Fibroblast of mammary gland (primary cell): ENCODE measurements around the gene PTPRN2.
"Not testable (repeated sequence)": the region's sequence is repeated elsewhere in the genome, so short reads cannot be mapped to it uniquely, and the experiment has no call there.

Experiments
- DNase-seq: peaks from one replicate; pipeline ENCODE4 v3.0.0-alpha.2; 2010; ENCODE audit warnings: low read depth
- H3K4me3 ChIP-seq: 2 replicates; pipeline ENCODE4 v1.5.1; 2011; ENCODE audit warnings: low read depth, mild to moderate bottlenecking, low read length, moderate library complexity; ENCODE audit not compliant: control insufficient read depth
- TF ChIP-seq, protein P1 (sequence below): conservative IDR thresholded peaks from 2 replicates; pipeline ENCODE4 v1.5.1; 2011; ENCODE audit warnings: low read depth, low read length, inconsistent platforms; ENCODE audit not compliant: control insufficient read depth, insufficient read depth

PTPRN2 gene

DNA sequence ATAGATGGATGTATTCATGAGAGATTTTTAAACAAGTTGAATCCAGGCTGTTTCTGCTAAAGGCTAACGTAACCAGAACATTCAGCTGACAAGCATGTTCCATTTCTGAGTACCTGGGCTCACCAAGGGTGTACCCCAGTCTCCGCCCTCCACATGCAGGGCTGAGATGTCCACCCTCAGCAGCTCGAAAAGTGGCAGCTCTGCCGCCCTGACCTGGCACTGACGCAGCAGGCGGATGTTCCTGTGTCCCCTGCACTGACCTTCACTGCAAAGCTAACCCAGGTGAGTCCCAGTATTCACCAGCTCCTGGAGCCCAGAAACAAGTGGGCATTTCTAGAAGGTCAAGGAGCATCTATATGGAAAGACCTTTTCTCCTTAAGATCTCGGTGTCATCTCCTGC is 437.4 kb downstream of the PTPRN2 start:
- TF ChIP-seq, protein P1, sequence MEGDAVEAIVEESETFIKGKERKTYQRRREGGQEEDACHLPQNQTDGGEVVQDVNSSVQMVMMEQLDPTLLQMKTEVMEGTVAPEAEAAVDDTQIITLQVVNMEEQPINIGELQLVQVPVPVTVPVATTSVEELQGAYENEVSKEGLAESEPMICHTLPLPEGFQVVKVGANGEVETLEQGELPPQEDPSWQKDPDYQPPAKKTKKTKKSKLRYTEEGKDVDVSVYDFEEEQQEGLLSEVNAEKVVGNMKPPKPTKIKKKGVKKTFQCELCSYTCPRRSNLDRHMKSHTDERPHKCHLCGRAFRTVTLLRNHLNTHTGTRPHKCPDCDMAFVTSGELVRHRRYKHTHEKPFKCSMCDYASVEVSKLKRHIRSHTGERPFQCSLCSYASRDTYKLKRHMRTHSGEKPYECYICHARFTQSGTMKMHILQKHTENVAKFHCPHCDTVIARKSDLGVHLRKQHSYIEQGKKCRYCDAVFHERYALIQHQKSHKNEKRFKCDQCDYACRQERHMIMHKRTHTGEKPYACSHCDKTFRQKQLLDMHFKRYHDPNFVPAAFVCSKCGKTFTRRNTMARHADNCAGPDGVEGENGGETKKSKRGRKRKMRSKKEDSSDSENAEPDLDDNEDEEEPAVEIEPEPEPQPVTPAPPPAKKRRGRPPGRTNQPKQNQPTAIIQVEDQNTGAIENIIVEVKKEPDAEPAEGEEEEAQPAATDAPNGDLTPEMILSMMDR = no peak
- no peak for DNase-seq
- H3K4me3 ChIP-seq = no peak overlapping the region

DNA sequence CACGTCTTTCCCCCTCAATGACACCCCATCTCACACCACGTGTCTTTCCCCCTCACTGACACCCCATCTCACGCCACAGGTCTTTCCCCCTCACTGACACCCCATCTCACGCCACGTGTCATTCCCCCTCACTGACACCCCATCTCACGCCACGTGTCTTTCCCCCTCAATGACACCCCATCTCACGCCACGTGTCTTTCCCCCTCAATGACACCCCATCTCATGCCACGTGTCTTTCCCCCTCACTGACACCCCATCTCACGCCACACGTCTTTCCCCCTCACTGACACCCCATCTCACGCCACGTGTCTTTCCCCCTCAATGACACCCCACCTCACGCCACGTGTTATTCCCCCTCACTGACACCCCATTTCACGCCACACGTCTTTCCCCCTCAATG is 440.2 kb downstream of the PTPRN2 start:
- not testable (repeated sequence) for H3K4me3 ChIP-seq
- peak; percentile 4 for DNase-seq

DNA sequence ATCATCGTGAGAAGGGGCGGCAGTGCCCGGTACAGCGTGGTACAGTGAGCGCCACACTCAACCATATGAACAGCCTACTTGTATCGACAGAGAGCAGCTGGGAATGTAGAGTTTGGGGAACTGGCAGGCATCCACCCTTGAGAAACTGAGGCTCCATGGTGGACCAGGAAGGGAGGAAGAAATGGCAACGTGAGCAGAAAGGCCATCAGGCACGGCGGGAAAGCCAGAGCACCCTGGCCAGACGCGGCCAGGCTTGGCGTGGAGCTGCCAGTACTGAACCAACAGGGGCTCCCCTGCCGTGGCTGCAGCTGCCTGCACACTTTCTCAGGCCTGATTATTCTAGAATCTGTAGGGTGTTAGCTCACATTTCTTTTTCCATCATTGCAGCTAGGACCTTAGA is 442.3 kb downstream of the PTPRN2 start:
- TF ChIP-seq, protein P1 = no peak
- H3K4me3 ChIP-seq = no peak overlapping the region
- no peak for DNase-seq

DNA sequence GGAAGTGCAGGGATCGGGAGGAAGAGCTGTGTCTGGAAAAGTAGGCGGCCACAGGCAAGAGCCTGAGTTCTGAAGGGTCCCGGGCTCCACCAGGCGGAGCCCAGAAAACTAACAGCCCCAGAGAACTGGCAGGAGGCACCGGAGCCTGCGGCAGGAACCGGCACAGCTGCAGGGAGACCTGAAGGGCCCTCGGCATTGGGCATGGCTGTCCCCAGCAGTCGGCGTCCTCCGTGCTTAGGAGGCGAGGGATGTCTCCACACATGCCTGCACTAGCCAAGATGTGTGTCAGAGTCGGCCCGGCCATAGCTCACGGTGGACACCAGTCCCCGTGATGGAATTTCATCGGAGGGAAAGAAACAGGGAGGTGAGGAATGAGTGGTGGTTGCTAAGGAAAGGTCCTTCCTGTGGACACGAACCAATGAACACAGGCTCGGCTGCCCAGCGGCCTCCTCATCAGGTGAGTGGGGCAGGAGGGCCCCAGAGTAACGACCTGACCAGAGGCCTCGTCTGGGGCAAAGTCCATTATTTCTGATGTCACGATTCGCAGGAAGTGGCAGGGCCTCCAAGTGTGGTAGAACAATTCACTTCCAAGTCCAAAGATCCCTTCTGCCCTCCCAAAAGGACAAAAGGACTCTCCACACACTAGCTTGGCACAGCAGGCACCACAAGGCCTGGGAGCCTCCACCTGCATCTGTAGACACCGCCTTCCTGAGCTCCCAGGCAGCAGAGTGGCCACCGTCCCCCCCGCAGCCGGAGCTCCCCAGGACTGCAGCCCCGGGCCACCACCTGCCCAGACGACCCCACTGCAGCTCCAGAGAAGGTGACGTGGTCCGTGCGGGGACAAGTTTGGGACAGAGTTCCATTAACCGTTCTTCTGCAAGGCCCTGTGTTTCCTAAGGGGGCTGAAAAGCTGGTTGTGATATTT is 444.2 kb downstream of the PTPRN2 start:
- TF ChIP-seq, protein P1 = no peak
- DNase-seq = no peak
- no peak overlapping the region for H3K4me3 ChIP-seq

DNA sequence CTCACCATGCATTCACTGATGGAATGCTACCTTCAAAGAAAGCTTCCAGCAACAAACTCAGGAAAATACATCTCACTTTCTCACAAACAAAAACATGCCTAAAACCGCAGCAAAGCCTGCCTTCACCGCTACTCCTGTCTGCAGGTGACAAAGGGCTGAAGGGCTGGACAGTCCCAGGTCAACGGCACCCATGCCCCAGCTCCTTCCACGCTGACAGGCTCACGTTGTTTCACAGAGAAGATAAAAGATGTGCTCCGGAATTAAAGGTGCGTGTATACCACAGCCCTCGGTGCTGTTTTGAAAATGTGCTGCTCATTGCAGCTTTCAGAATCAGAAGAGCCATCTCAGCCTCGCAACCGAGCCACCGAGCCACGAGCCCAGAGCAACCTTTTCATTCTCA is 445.0 kb downstream of the PTPRN2 start:
- H3K4me3 ChIP-seq = no peak overlapping the region
- DNase-seq = no peak
- TF ChIP-seq, protein P1 = no peak

DNA sequence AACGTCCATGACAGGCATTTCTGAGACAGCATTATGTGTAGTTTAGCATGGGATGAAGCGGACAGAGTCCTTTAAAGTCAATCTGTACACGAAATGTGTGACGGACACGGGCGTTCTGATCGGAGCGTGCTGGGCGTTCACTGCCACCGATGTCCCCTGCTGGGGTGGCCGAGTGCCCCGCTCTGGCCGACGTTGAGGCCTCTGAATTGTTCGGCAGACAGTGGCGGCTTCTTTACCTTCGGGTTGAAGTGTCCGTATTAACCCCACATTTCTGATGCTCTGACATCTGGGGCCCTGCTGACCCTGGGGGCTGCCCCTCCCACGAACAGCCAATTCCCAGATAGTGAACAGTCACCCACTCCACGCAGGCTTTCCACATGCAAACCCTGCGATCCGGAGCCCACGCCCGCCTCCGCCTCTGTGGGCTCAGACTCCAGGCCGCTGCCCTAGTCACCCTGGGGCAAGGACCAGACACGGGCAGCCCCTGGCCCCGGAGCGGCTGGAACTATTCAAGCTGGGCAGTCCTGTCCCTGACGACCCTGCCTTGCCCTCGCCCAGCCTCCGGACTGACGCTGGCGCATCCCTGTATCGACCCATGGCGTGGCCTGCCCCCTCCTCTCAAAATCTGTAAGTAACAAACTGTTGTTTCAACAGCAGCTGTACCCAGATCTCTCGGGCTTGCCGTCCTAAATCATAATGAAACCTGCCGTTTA is 445.7 kb downstream of the PTPRN2 start:
- TF ChIP-seq, protein P1 = no peak
- no peak for DNase-seq
- H3K4me3 ChIP-seq = no peak overlapping the region

DNA sequence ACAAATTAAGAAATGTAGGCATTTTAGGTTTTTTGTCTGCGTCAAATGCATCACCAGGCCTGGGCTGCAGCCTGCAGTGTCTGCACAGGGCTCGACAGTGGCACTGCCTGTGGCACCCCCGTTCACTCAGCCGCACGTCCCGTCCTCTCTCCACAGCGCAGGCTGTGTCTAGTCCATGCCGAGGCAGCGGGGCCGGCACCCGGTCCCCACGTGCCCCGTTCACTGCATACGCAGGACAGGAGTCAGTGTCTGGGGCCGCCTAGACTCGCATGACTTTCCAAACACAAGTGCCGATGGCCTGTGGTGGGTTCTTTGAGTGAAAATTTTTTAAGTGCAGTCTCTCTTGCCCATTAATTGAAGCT is 446.4 kb downstream of the PTPRN2 start:
- TF ChIP-seq, protein P1 = no peak
- H3K4me3 ChIP-seq = no peak overlapping the region
- DNase-seq = no peak
